GM23248 (cell line): ENCODE results near the gene SAPCD2. TPM values are rescaled to one million over a fixed set of nuclear protein-coding genes. Genes with fewer than 3 reads are reported as not detected.
A peak's percentile ranks its signal among the peaks of the same experiment; 100 is the strongest.
"Not testable (repeated sequence)": the region's sequence is repeated elsewhere in the genome, so short reads cannot be mapped to it uniquely, and the experiment has no call there.

Source experiments
- DNase-seq: peaks from one replicate; pipeline ENCODE4 v3.0.0-alpha.2; 2015
- H2AFZ ChIP-seq: fragments of 200-600 bp; sonication (generic); 2 replicates; pipeline ENCODE4 v1.6.1; 2016; ENCODE audit warnings: antibody characterized with exemption
- H3F3A ChIP-seq: fragments of 200-600 bp; sonication (generic); 2 replicates; pipeline ENCODE4 v1.6.1; 2016; ENCODE audit warnings: mild to moderate bottlenecking, antibody characterized with exemption, mixed run types; ENCODE audit not compliant: insufficient read depth
- H3K27ac ChIP-seq: fragments of 200-600 bp; sonication (generic); 2 replicates; pipeline ENCODE4 v1.5.1; 2016; ENCODE audit warnings: mild to moderate bottlenecking
- H3K27me3 ChIP-seq: fragments of 200-600 bp; sonication (generic); replicated peaks from 2 replicates; pipeline ENCODE4 v1.6.1; 2016; ENCODE audit warnings: mild to moderate bottlenecking; ENCODE audit not compliant: insufficient read depth
- H3K36me3 ChIP-seq: fragments of 200-600 bp; sonication (generic); 2 replicates; pipeline ENCODE4 v1.6.1; 2016; ENCODE audit warnings: low read depth, mild to moderate bottlenecking
- H3K4me1 ChIP-seq: fragments of 200-600 bp; sonication (generic); 2 replicates; pipeline ENCODE4 v1.6.1; 2016; ENCODE audit warnings: mild to moderate bottlenecking; ENCODE audit not compliant: insufficient read depth
- H3K4me2 ChIP-seq: fragments of 200-600 bp; sonication (generic); one replicate; pipeline ENCODE4 v1.6.1; 2016; ENCODE audit warnings: mild to moderate bottlenecking; ENCODE audit not compliant: unreplicated experiment
- H3K4me3 ChIP-seq: fragments of 200-600 bp; sonication (generic); 2 replicates; pipeline ENCODE4 v1.5.1; 2016; ENCODE audit warnings: mild to moderate bottlenecking
- H3K79me2 ChIP-seq: fragments of 200-600 bp; sonication (generic); 2 replicates; pipeline ENCODE4 v1.6.1; 2016; ENCODE audit warnings: mild to moderate bottlenecking; ENCODE audit not compliant: insufficient read depth
- H3K9ac ChIP-seq: fragments of 200-600 bp; sonication (generic); 2 replicates; pipeline ENCODE4 v1.6.1; 2016; ENCODE audit warnings: mild to moderate bottlenecking
- H3K9me2 ChIP-seq: fragments of 200-600 bp; sonication (generic); 2 replicates; pipeline ENCODE4 v1.6.1; 2016; ENCODE audit warnings: mixed run types, mild to moderate bottlenecking, moderate library complexity; ENCODE audit not compliant: insufficient read depth
- H3K9me3 ChIP-seq: fragments of 200-600 bp; sonication (generic); one replicate; pipeline ENCODE4 v1.6.1; 2017; ENCODE audit warnings: low read depth
- H4K20me1 ChIP-seq: fragments of 200-600 bp; sonication (generic); 2 replicates; pipeline ENCODE4 v1.6.0; 2016; ENCODE audit not compliant: insufficient read depth
- EZH2 ChIP-seq: fragments of 200-600 bp; sonication (generic); IDR thresholded peaks from 2 replicates; pipeline ENCODE4 v1.6.1; 2018; ENCODE audit warnings: antibody characterized with exemption, mild to moderate bottlenecking; ENCODE audit not compliant: insufficient read depth, poor library complexity, severe bottlenecking
- EZH2phosphoT487 ChIP-seq: fragments of 200-600 bp; sonication (generic); IDR thresholded peaks from 2 replicates; pipeline ENCODE4 v1.6.1; 2018; ENCODE audit warnings: antibody characterized with exemption, moderate library complexity, mild to moderate bottlenecking, low read depth; ENCODE audit not compliant: insufficient read depth
- WGBS, 2 experiments: methylation state at CpG; one replicate each; pipeline ENCODE4 v1.1.6; 2015 to 2017; ENCODE audit warnings: low lambda C conversion rate in 2 of 2, low coverage in 1 of 2; ENCODE audit errors: missing lambda C conversion rate in 2 of 2; 5-methylcytosine and 5-hydroxymethylcytosine counted together
- in situ Hi-C: fragments of 300-500 bp; cut with MboI; formaldehyde crosslinking; loops from 2 replicates; pipeline ENCODE4 v1.15.0; 2020
- polyA plus RNA-seq: library from polyadenylated mRNA; unstranded; fragments of >200 nt; fragmentation: Nextera tagmentation; extraction: Ambion mirVana; gene quantifications from 2 replicates; pipeline ENCODE4 v1.2.1, GENCODE V29; 2016
- total RNA-seq: library from RNA; depleted of rRNA; stranded (reverse); fragments of >200 nt; shearing (Covaris generic); gene quantifications from 2 replicates; pipeline ENCODE4 v1.2.3, GENCODE V29; 2014; rRNA removed

SAPCD2 gene, protein sequence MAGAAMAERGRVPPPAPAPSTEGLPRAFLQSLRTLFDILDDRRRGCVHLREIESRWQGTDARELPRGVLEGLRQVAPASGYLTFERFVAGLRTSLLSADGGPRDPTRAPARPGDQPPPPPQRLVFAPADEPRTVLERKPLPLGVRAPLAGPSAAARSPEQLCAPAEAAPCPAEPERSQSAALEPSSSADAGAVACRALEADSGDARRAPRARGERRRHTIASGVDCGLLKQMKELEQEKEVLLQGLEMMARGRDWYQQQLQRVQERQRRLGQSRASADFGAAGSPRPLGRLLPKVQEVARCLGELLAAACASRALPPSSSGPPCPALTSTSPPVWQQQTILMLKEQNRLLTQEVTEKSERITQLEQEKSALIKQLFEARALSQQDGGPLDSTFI
- 5.4 TPM in 2 replicates for total RNA-seq
- 0.86 and 0.88 TPM in 2 replicates for polyA plus RNA-seq

DNA sequence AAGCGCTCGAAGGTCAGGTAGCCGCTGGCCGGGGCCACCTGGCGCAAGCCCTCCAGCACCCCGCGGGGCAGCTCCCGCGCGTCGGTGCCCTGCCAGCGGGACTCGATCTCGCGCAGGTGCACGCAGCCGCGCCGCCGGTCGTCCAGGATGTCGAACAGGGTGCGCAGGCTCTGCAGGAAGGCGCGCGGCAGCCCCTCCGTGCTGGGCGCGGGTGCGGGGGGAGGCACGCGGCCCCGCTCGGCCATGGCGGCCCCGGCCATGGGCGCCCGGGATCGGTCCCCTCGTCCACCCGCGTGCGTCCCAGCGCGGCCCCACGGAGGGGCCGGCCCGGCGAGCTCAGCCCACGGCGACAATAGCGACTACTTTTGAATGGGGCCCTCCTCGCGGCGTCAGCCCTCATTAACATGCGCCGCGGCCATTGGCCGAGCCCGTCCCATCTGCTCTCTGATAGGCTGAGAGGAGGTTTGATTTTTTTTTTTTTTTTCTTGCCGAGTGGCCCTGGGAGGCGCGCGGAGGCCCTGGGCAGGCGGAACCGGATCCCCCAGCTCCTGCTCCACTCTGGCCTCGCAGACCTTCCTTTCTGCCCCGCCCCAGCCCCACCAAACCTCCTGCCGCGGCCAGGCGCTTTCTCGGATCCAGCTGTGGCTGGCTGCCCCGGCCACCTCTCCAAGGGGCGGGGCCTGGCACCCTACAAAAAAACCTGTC is at the start of gene SAPCD2:
TSS of gene SAPCD2 (minus strand) at position 357 of the 705 bp plus-strand sequence. CDS start at position 260, 97 bp downstream.
- Histone ChIP-seq H3K9me3 (no peaks in the 10 kb centered on the region), H3K9ac (peak within 1 kb of the TSS; percentile 42; the same call in 1 of the 2 replicates), H3K27ac (no peak within 1 kb of the TSS), H3K4me2 (peak within 1 kb of the TSS; percentile 67), H3K4me3 (peak within 1 kb of the TSS; percentile 65), H4K20me1 (no peaks in the 10 kb centered on the region), H3K27me3 (no peaks in the 10 kb centered on the region), H3K4me1 (no peaks in the 10 kb centered on the region), H3K79me2 (no peaks in the 10 kb centered on the region), H2AFZ (peak within 1 kb of the TSS; percentile 72), H3K9me2 (no peaks in the 10 kb centered on the region), H3K36me3 (no peaks in the 10 kb centered on the region), H3F3A (no peaks in the 10 kb centered on the region)
- in situ Hi-C loops = no loop called here
- WGBS, 2 experiments = 3% methylated on average over 64 to 69 of the region's 74 CpGs
- peak; percentile 93 for DNase-seq
- no peak for TF ChIP-seq EZH2
- TF ChIP-seq EZH2phosphoT487 = no peak

DNA sequence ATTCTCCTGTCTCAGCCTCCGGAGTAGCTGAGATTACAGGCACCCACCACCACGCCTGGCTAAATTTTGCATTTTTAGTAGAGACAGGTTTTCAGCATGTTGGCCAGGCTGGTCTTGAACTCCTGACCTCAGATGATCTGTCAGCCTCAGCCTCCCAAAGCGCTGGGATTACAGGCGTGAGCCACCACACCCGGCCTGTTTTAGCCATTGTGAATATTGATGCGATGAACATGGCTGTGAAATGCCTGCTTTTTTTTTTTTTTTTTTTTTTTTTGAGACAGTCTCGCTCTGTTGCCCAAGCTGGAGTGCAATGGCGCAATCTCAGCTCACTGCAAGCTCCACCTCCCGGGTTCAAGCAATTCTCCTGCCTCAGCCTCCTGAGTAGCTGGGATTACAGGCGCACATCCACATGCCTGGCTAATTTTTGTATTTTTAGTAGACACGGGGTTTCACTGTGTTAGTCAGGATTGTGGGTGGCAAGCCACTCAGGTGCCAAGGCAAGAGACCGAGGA is 47.8 kb upstream of the SAPCD2 start:
- not testable (repeated sequence) for H3K9ac ChIP-seq

DNA sequence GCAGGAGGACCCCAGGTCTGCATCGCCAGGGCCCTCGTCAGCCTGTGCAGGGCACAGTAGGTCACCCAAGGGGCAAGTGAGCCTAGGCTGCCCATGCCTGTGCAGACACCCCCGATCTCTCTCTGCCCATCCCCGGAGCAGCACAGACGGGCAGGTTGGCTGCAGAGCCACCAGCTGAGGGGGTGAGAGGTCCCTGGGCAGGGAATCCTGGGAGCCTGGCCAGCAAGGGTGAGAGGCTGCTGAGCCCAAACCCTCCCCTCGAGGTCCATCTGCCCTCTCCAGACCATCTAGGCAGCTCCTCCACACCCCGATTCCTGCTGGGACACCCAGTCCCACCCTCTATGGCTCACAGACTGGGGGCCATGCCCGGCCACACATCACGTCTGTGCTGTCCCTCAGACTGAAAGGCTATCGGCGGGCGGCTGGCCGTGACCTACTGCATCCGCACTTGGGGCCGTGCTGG is 46.9 kb upstream of the SAPCD2 start:
- no peak for DNase-seq
- Histone ChIP-seq H3K9ac (no peak overlapping the region), H3K9me3 (no peaks in the 10 kb centered on the region), H3K9me2 (no peaks in the 10 kb centered on the region), H3K79me2 (no peaks in the 10 kb centered on the region), H4K20me1 (no peaks in the 10 kb centered on the region), H3F3A (peaks cover 4% of the 10 kb centered on the region), H3K36me3 (no peaks in the 10 kb centered on the region), H3K27me3 (no peaks in the 10 kb centered on the region), H3K4me3 (no peak overlapping the region), H2AFZ (no peak overlapping the region), H3K4me1 (no peaks in the 10 kb centered on the region), H3K27ac (no peak overlapping the region), H3K4me2 (no peak overlapping the region)
- 78 to 79% methylated on average over 15 of the region's 15 CpGs for WGBS, 2 experiments
- in situ Hi-C loops = loop anchor here (25.0 kb wide), 1 partner anchor 295 kb away; the partner anchor contains the start of genes EXD3 and NOXA1
- TF ChIP-seq EZH2phosphoT487 = no peak

More for the DNA sequence above, 47.8 kb upstream of the SAPCD2 start:
- H3K9me3 ChIP-seq, H3K27ac ChIP-seq, DNase-seq, H2AFZ ChIP-seq, H3K4me3 ChIP-seq, H4K20me1 ChIP-seq, H3K79me2 ChIP-seq, H3K9me2 ChIP-seq, H3F3A ChIP-seq, H3K4me2 ChIP-seq, H3K27me3 ChIP-seq, H3K36me3 ChIP-seq, H3K4me1 ChIP-seq: not testable (repeated sequence)
- WGBS, 2 experiments = 69 to 86% methylated on average over 10 to 12 of the region's 12 CpGs
- in situ Hi-C loops = loop anchor here (25.0 kb wide), 1 partner anchor 294 kb away; the partner anchor contains the start of genes EXD3 and NOXA1

DNA sequence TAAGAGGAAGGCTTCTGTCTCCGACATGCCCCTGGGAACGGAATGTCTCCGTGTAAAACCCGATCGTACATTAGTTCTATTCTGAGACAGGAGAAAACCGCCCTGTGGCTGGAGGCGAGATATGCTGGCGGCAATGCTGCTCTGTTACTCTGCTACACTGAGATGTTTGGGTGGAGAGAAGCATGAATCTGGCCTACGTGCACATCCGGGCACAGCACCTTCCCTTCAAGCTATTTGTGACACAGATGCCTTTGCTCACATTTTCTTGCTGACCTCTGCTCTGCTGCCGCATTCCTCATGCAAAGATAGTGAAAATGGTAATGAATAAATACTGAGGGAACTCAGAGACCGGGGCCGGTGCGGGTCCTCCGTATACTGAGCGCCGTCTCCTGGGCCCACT is 46.4 kb upstream of the SAPCD2 start:
- no peaks in the 10 kb centered on the region for H3K4me1 ChIP-seq
- H3K36me3 ChIP-seq = no peaks in the 10 kb centered on the region
- no peak for DNase-seq
- TF ChIP-seq EZH2 (no peak), EZH2phosphoT487 (no peak)
- H3K4me3 ChIP-seq = no peak overlapping the region
- H3K79me2 ChIP-seq = no peaks in the 10 kb centered on the region
- 60 to 65% methylated on average over 17 of the region's 17 CpGs for WGBS, 2 experiments
- no peaks in the 10 kb centered on the region for H3F3A ChIP-seq
- H3K27me3 ChIP-seq = no peaks in the 10 kb centered on the region
- no peaks in the 10 kb centered on the region for H3K9me3 ChIP-seq
- in situ Hi-C loops = loop anchor here (25.0 kb wide), 1 partner anchor 296 kb away; the partner anchor contains the start of genes EXD3 and NOXA1
- H2AFZ ChIP-seq = no peak overlapping the region
- H3K9me2 ChIP-seq = no peaks in the 10 kb centered on the region
- H4K20me1 ChIP-seq = no peaks in the 10 kb centered on the region
- H3K4me2 ChIP-seq = no peak overlapping the region
- no peak overlapping the region for H3K9ac ChIP-seq
- H3K27ac ChIP-seq = no peak overlapping the region
